GM21619 (cell line): Measurements from ENCODE around the gene KRTAP9-9.
"Not testable (repeated sequence)": the region's sequence is repeated elsewhere in the genome, so short reads cannot be mapped to it uniquely, and the experiment has no call there.

ENCODE experiments used
- ATAC-seq: cut with Tn5 transposase; IDR thresholded peaks from one replicate; pipeline ENCODE4 v1.9.1; 2021; ENCODE audit not compliant: unreplicated experiment

The KRTAP9-9 gene

DNA sequence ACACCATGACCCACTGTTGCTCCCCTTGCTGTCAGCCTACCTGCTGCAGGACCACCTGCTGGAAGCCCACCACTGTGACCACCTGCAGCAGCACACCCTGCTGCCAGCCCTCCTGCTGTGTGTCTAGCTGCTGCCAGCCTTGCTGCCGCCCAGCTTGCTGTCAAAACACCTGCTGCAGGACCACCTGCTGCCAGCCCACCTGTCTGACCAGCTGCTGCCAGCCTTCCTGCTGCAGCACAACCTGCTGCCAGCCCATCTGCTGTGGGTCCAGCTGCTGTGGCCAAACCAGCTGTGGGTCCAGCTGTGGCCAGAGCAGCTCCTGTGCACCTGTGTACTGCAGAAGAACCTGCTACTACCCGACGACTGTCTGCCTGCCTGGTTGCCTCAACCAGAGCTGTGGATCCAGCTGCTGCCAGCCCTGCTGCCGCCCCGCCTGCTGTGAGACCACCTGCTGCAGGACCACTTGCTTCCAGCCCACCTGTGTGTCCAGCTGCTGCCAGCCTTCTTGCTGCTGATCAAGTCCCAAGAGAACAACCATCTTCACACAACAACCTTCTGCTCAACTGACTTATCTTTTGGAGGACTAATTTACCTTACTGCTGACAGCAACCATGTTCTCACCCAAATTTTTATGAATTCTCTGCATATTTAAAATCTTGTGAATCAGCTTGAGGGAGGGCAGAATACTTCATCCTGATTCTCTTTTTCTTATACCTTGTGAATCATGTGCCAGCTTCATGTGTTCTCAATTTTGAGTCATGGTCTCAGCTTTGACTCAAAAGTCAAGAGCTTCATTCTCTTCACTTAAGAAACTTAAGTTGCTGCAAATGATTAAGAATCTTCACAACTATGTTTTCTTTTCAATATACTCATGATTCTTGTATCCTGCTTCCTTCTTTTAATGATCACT, at the start of gene KRTAP9-9:
Gene KRTAP9-9, plus strand, starts transcription at position 4 of the 910 bp plus-strand sequence.
- ATAC-seq, result not testable (repeated sequence)

- no peak for ATAC-seq
Measured at GRCh38 chr17:41211845-41212466, 43.2 kb upstream of the KRTAP9-9 start.

GRCh38 chr17:41212524-41213169, 42.5 kb upstream of the KRTAP9-9 start:
- no peak for ATAC-seq

DNA sequence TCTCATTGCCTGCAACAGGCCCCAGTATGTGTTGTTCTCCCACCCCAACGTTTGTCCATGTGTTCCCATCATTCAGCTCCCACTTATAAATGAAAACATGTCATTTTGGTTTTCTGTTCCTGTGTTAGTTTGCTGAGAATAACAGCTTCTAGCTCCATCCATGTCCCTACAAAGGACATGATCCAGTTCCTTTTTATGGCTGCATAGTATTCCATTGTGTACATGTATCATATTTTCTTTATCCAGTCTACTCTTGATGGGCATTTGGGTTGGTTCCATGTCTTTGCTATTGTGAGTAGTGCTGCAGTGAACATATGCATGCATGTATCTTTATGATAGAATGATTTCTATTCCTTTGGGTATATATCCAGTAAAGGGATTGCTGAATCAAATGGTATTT, 39.5 kb upstream of the KRTAP9-9 start:
- ATAC-seq, result no peak

- ATAC-seq, result no peak
Measured at GRCh38 chr17:41223821-41224220, 31.4 kb upstream of the KRTAP9-9 start.

GRCh38 chr17:41226051-41226450, 29.1 kb upstream of the KRTAP9-9 start:
- ATAC-seq, result no peak

GRCh38 chr17:41226598-41227095, 28.5 kb upstream of the KRTAP9-9 start, which contains the start of gene KRTAP9-2:
KRTAP9-2 (plus strand) TSS chr17:41226648; CDS start chr17:41226655, 7 bp downstream.
- ATAC-seq, result not testable (repeated sequence)

DNA sequence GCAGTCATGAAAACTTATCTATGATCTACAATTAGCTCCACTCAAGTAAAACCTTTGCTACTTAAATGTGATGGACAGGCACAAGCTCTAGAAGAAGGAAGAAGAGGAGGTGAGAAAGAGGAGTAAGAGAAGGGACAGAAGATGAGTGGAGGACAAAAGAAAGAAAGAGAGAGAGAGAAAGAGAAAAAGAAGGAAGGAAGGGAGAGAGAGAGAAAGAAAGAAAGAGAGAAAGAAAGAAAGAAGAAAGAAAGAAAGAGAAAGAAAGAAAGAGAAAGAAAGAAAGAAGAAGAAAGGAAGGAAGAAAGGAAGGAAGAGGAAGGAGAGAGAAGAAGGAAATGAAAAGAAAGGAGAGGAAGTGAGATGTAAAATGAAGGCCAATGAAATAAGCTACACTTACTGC, 25.1 kb upstream of the KRTAP9-9 start:
- ATAC-seq, result no peak

DNA sequence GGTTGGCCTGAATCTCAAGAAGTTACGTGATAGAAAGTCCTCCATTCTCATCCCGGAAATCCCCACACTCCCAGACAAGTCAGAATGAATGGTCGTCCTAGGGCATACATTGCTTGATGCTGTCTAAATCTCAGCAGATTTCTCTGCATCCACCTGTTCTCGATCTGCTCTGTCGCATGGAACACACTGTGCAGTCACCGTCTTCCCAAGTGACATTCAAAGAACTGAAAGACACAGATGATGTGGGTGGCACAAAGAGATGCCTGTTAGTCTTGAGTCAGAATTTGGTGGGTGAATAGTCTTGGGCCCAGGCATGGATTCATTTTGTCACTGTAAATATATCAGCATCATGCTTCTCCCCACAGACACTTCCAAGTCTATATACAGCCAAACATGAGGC, 23.5 kb upstream of the KRTAP9-9 start:
- no peak for ATAC-seq

GRCh38 chr17:41232399-41233105, 22.6 kb upstream of the KRTAP9-9 start, which contains the start of gene KRTAP9-3:
KRTAP9-3 (plus strand) TSS chr17:41232449; CDS start chr17:41232502, 53 bp downstream.
- not testable (repeated sequence) for ATAC-seq

- ATAC-seq, result not testable (repeated sequence)
Measured at GRCh38 chr17:41237116-41237515, 18.1 kb upstream of the KRTAP9-9 start.

DNA sequence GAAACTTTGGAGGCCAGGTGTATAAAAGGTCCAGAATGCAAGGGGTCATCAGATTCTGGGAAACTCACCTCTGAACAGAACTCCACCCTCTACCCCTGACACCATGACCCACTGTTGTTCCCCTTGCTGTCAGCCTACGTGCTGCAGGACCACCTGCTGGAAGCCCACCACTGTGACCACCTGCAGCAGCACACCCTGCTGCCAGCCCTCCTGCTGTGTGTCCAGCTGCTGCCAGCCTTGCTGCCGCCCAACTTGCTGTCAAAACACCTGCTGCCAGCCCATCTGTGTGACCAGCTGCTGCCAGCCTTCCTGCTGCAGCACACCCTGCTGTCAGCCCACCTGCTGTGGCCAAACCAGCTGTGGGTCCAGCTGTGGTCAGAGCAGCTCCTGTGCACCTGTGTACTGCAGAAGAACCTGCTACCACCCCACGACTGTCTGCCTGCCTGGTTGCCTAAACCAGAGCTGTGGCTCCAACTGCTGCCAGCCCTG, 17.2 kb upstream of the KRTAP9-9 start, which contains the start of gene KRTAP9-8:
Gene KRTAP9-8, plus strand, starts transcription at position 51 of the 489 bp plus-strand sequence. Its CDS starts 53 bp downstream, at position 104.
- not testable (repeated sequence) for ATAC-seq

GRCh38 chr17:41246995-41247787, 8.0 kb upstream of the KRTAP9-9 start:
- ATAC-seq, result not testable (repeated sequence)

GRCh38 chr17:41249637-41250240, 5.4 kb upstream of the KRTAP9-9 start, which contains the start of gene KRTAP9-4:
KRTAP9-4 (plus strand) TSS chr17:41249687; CDS start chr17:41249721, 34 bp downstream.
- ATAC-seq, result not testable (repeated sequence)

DNA sequence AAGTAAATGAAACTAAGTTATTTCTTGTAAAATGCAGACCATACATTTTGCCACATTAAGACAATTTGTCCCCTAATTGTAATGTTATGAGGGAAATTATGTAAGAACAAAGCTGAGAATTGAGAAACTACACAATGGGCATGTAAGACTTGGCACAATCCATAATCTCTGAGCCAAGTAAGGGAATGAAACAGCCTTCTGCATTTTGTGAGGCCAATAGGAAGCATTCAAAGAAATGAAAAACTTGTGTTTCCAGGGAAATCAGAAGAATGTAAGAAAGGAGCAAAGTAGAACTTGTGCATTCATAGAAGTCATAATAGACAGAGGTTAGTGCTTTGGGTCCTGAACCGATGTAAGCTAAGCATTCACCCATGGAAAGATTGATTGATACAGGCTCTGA, 3.9 kb upstream of the KRTAP9-9 start:
- ATAC-seq, result no peak

DNA sequence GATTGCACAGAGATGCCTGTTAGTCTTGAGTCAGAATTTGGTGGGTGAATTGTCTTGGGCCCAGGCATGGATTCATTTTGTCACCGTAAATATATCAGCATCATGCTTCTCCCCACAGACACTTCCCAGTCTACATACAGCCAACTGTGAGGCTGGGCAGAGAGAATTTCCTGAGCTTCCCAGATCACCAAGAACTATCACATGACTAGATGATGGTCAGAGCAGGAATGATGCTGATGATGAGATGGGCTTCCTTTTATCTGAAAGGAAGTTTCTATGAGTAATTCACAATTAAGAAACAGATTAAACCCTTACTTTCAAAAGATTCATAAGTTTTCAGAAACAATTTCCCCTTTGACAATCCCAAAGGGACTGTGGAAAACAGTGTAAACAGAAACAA, 323 bp upstream of the KRTAP9-9 start:
- no peak for ATAC-seq

DNA sequence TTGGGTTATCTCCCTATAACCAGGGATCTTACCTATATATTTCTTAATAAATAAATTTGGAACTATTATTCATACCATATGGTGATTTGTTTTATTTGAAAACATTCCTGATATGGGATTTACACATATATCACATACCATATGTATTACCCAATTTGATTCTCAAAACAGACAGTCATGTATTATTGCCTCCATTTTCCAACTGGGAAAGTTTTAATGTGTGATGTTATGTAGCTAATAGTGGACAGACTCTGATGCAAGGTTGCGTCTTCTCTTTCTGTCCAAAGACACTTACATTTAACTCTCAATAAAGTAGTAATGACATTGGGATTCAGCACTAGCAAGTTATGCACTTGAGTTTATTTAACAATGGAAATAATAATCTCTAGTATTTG, 1.1 kb downstream of the KRTAP9-9 start:
- no peak for ATAC-seq

DNA sequence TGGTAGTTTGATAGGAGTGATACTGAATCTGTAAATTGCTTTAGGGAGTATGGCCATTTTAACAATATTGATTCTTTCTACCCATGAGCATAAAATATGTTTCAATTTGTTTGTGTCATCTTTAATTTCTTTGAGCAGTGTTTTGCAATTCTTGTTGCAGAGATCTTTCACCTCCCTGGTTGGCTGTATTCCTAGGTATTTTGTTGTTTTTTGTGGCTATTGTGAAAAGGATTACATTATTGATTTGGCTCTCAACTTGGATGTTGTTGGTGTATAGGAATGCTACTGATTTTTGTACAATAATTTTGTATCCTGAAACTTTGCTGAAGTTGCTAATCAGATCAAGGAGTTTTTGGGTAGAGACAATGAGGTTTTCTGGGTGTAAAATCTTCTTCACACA, 3.2 kb downstream of the KRTAP9-9 start:
- no peak for ATAC-seq

DNA sequence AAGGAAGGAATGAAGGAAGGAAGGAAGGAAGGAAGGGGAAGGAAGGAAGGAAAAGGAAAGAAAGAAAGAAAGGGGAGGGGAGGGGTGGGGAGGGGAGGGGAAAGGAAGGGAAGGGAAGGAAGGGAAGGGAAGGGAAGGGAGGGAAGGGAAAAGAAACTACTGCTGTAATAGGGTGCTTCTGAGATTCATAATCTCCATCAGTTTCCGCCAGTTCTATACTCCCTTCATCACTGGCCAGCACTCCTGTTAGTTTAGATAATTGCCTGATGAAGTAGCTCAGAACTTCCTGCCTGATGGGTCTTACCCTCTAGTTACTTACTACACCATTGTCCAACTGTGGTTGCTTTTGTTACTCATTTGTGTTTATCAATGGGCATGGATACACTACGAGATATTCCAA, 8.0 kb downstream of the KRTAP9-9 start:
- no peak for ATAC-seq
